Fibroblast of the aortic adventitia (primary cell): ENCODE data around the gene FBXO41. TPM values are rescaled to one million over a fixed set of nuclear protein-coding genes. Genes with fewer than 3 reads are reported as not detected.
A peak's percentile ranks its signal among the peaks of the same experiment; 100 is the strongest.

Source experiments
- DNase-seq: peaks from one replicate; pipeline ENCODE4 v3.0.0-alpha.2; 2010; ENCODE audit warnings: low read depth
- H3K4me3 ChIP-seq: 2 replicates; pipeline ENCODE4 v1.5.1; 2011; ENCODE audit warnings: low read depth, mild to moderate bottlenecking, control low read depth, low read length, moderate library complexity
- total RNA-seq: library from RNA; depleted of rRNA; stranded (reverse); fragments of >200 nt; gene quantifications from 2 replicates; pipeline ENCODE4 v1.2.3, GENCODE V29; 2012; ENCODE audit warnings: low replicate concordance
- TF ChIP-seq, protein P1 (sequence below): IDR thresholded peaks from 2 replicates; pipeline ENCODE4 v1.5.1; 2011; ENCODE audit warnings: mild to moderate bottlenecking, low read length, control low read depth, inconsistent platforms; ENCODE audit not compliant: insufficient read depth

Gene FBXO41
- total RNA-seq, 1 donor, result 0.18 TPM

DNA sequence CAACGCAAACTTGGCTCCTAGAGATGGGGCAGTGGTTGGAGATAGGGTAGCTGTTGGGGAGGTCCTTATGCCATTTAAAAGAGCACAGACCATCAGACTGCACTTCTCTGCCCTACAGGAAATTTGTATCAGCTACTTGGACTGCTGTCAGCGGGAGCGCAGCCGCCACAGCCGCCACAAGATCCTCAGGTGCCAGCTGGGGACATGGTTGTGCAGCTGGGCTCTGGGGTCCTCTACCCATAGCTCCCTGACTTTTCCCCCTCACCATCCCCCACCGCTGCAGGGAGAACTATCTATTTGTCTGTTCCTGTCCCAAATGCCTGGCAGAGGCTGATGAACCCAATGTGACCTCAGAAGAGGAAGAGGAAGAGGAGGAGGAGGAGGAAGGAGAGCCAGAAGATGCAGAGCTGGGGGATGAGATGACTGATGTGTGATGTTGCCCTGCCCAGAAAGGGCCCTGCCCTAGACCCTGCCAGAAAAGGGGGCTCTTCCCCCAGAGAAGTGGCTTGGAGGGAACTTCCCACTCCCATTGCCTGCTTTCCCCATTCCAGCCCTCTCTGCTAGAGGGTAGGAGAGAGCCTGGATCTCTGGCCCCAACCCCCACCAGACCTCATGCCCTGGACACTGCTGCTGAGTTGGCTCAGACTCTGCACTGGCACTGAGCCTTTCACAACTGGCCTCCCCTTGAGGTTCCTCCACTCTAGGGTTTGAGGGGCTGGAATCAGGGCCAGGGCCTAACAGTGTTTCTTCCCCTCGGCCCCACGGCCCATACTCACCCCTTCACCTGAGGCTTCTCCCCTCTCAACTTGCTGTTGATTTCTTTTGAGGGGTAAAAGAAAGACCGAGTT, 58.5 kb downstream of the FBXO41 start:
- no peak overlapping the region for H3K4me3 ChIP-seq
- TF ChIP-seq, protein P1, sequence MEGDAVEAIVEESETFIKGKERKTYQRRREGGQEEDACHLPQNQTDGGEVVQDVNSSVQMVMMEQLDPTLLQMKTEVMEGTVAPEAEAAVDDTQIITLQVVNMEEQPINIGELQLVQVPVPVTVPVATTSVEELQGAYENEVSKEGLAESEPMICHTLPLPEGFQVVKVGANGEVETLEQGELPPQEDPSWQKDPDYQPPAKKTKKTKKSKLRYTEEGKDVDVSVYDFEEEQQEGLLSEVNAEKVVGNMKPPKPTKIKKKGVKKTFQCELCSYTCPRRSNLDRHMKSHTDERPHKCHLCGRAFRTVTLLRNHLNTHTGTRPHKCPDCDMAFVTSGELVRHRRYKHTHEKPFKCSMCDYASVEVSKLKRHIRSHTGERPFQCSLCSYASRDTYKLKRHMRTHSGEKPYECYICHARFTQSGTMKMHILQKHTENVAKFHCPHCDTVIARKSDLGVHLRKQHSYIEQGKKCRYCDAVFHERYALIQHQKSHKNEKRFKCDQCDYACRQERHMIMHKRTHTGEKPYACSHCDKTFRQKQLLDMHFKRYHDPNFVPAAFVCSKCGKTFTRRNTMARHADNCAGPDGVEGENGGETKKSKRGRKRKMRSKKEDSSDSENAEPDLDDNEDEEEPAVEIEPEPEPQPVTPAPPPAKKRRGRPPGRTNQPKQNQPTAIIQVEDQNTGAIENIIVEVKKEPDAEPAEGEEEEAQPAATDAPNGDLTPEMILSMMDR, result no peak
- no peak for DNase-seq

DNA sequence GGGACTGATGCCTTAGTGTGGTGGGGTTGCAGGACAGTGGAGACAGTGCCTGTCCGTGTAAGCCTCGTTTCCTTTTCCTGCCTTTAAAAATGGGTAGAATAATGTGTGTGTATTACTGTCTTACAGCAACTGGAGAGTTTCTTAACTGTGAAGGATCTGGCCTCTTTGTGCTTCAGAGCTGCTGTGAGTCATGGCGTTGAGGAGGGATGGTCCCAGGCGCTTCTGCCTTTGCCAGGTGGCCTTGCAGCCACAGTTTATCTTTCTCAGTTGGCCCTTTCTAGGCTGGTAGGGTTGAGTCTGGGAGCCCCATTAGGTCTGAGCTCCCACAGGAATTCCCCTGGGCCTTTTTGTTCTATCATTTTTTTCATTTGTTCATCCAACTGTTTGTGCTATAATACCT, 60.5 kb downstream of the FBXO41 start:
- H3K4me3 ChIP-seq, result no peak overlapping the region
- TF ChIP-seq, protein P1, result no peak
- DNase-seq, result no peak

DNA sequence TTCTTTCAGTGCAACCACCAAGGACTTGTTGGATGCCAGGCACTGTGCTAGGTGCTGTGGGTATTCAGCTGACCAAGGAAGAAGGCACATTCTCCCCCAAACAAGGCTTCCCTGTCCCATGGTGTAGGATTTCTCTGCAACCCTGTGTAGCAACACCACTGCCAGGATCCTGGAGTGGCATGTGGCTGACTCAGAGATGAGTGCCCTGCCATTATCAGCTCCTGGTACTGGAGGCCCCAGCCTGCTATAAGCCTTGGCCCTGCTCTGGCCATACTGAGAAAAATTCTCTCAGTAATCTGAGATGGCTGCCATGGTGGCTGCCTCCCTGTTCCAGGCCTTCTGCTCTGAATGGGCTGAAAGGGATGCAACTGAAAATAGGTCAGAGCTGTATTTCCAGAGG, 66.0 kb downstream of the FBXO41 start:
- DNase-seq, result peak; percentile 33
- TF ChIP-seq, protein P1, result no peak
- H3K4me3 ChIP-seq, result no peak overlapping the region

DNA sequence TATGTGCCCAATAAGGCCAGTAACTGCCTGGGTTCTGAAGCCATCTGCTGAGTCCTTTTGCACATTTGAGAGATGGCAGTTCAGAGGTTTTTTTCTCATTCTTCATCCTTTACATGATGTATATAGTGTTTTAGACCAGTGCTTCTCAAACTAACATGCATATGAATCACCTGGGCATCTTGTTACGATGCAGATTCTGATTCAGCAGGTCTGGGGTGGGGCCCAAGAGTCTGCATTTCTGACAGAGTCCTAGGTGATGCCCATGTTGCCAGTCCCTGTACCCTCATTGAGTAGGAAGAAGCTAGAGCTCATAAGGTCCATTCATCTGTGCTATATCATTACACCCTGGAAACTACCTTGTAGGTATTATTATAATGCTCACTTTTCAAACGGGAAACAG, 66.5 kb downstream of the FBXO41 start:
- no peak overlapping the region for H3K4me3 ChIP-seq
- TF ChIP-seq, protein P1, result no peak
- DNase-seq, result no peak

DNA sequence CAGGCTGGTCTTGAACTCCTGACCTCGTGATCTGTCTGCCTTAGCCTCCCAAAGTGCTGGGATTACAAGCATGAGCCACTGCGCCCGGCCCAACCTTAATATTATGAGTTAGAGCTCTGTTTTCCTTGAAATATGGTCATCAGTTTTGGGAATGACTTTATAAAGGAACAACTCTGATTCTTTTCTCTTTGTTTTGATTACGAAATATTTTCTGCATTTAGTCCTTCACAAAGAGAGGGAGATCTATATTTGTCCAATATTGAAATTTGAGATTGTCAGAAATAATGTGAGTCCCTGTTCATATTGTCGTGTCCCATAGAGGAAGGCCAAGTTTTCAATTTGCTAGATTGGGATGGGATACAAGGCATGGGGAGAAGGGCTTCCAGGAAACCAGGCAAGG, 67.1 kb downstream of the FBXO41 start:
- no peak for DNase-seq
- H3K4me3 ChIP-seq, result no peak overlapping the region
- TF ChIP-seq, protein P1, result no peak

DNA sequence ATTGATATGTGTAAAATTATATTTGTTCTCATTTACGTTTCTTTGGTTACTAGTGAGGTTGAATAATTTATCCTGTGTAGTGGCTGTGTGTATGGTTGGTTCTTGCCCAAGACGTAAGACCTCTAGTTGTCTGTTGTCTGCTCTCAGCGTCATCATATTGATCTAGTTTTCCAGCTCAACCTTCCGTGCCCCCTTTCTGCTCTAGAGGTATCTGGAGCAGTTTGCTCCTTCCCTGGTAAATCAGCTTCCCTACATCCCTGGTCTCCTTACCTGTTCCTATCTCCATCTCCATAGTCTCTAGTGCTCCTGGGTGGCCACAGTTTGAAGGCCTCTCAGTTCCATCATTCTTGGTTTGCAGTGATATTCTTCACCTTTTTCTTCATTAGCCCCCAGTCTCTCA, 69.0 kb downstream of the FBXO41 start:
- DNase-seq, result no peak
- TF ChIP-seq, protein P1, result no peak
- peak overlapping the region; percentile 81 for H3K4me3 ChIP-seq
